HL-60/S4 treated with retinoic acid at 250 ng/mL for 4 days and 3 days (cell line): ENCODE results near the gene DNAJC11.
"Not testable (repeated sequence)": the region's sequence is repeated elsewhere in the genome, so short reads cannot be mapped to it uniquely, and the experiment has no call there.

Source experiments
- in situ Hi-C: fragments of 300-500 bp; cut with MboI; formaldehyde crosslinking; loops from 2 replicates; pipeline ENCODE4 v1.7.0; 2022; ENCODE audit warnings: low sequenced_read_pairs

Gene DNAJC11

GRCh38 chr1:6658359-6659060, 43.1 kb downstream of the DNAJC11 start:
- in situ Hi-C loops, result no loop called here

- in situ Hi-C loops, result no loop called here
These were observed 44.5 kb downstream of the DNAJC11 start for GRCh38 chr1:6657138-6657537.

GRCh38 chr1:6653436-6654290, 48.0 kb downstream of the DNAJC11 start:
- in situ Hi-C loops, result no loop called here

GRCh38 chr1:6652986-6653385, 48.6 kb downstream of the DNAJC11 start:
- in situ Hi-C loops, result no loop called here

- in situ Hi-C loops, result no loop called here
These were observed 49.7 kb downstream of the DNAJC11 start for GRCh38 chr1:6651909-6652308.

- in situ Hi-C loops, result no loop called here
These were observed 53.1 kb downstream of the DNAJC11 start for GRCh38 chr1:6648556-6648955.

- in situ Hi-C loops, result no loop called here
These were observed 55.0 kb downstream of the DNAJC11 start for GRCh38 chr1:6646499-6647148.

GRCh38 chr1:6645018-6645417, 56.6 kb downstream of the DNAJC11 start:
- in situ Hi-C loops, result no loop called here

- in situ Hi-C loops, result not testable (repeated sequence)
These were observed 60.7 kb downstream of the DNAJC11 start for GRCh38 chr1:6640867-6641266.

GRCh38 chr1:6638226-6638625, 63.4 kb downstream of the DNAJC11 start:
- in situ Hi-C loops, result no loop called here

GRCh38 chr1:6637770-6638169, 63.8 kb downstream of the DNAJC11 start:
- in situ Hi-C loops, result no loop called here

- in situ Hi-C loops, result not testable (repeated sequence)
These were observed 64.8 kb downstream of the DNAJC11 start for GRCh38 chr1:6636778-6637177.

GRCh38 chr1:6635910-6636760, 65.5 kb downstream of the DNAJC11 start:
- in situ Hi-C loops, result no loop called here

GRCh38 chr1:6635161-6635909, 66.3 kb downstream of the DNAJC11 start:
- in situ Hi-C loops, result no loop called here

- in situ Hi-C loops, result no loop called here
These were observed 67.1 kb downstream of the DNAJC11 start for GRCh38 chr1:6634371-6635052.

GRCh38 chr1:6632588-6633514, 68.8 kb downstream of the DNAJC11 start:
- in situ Hi-C loops, result no loop called here

GRCh38 chr1:6631058-6631457, 70.6 kb downstream of the DNAJC11 start:
- in situ Hi-C loops, result no loop called here

- in situ Hi-C loops, result no loop called here
These were observed 71.6 kb downstream of the DNAJC11 start for GRCh38 chr1:6630027-6630426.
